K562 (cell line): ENCODE data around the gene DCHS2. TPM values are rescaled to one million over a fixed set of nuclear protein-coding genes. Genes with fewer than 3 reads are reported as not detected.
A peak's percentile ranks its signal among the peaks of the same experiment; 100 is the strongest.

Source experiments
- ATAC-seq: fragments of 200-7000 bp; cut with Tn5 transposase; 3 replicates; pipeline ENCODE4 v1.9.1; 2020; ENCODE audit warnings: moderate library complexity
- BruUV-seq: library from RNA; stranded (reverse); fragments of 400-500 nt; replicated peaks from 2 replicates; lab custom pipeline; 2021; lab: Mats Ljungman, UMichigan
- CTCF ChIA-PET: fragments of 300-600 bp; formaldehyde crosslinking; extraction: SDS; loops from one replicate; lab custom pipeline; 2021; ENCODE audit warnings: low intra/inter-chr PET ratio; lab: Yijun Ruan, JAX
- POLR2A ChIA-PET: fragments of 300-600, 350-650 bp; sonication (Branson Sonifier 250); formaldehyde crosslinking; extraction: SDS; loops from one replicate; lab custom pipeline; 2021; ENCODE audit warnings: antibody characterized with exemption, inconsistent platforms; lab: Yijun Ruan, JAX
- DNase-seq, 4 experiments: peaks; one replicate each; pipeline versions ENCODE4 v3.0.0 to v3.0.0-alpha.2; 2011 to 2018; ENCODE audit warnings: low spot score in 3 of 4, mixed read lengths in 3 of 4; ENCODE audit errors: extremely low read depth in 1 of 4
- FAIRE-seq: peaks from 2 replicates; lab custom pipeline; 2011; peaks lifted over from hg19 to GRCh38; lab: Jason Lieb, UNC
- H2AFZ ChIP-seq: 2 replicates; pipeline ENCODE4 v1.6.0; 2011; ENCODE audit warnings: low read depth, low read length, control low read depth, inconsistent platforms
- H3K27ac ChIP-seq: fragments of 200-600 bp; 3 replicates; pipeline ENCODE4 v1.8.0; 2011; ENCODE audit warnings: low read depth, mild to moderate bottlenecking, control low read depth, inconsistent platforms, low read length, moderate library complexity, mixed read lengths; ENCODE audit errors: extremely low read depth
- H3K27me3 ChIP-seq, 2 experiments: fragments of 300-600 bp in 1 of 2; 2 replicates in 1 of 2; 3 replicates in 1 of 2; pipeline versions ENCODE4 v1.6.0 to v1.8.0; 2011; ENCODE audit warnings: inconsistent platforms in 2 of 2, low read length in 2 of 2, mild to moderate bottlenecking in 1 of 2, mixed read lengths in 1 of 2, moderate library complexity in 1 of 2; ENCODE audit not compliant: control insufficient read depth in 2 of 2, insufficient read depth in 2 of 2
- H3K36me3 ChIP-seq: fragments of 300-600 bp; 3 replicates; pipeline ENCODE4 v1.8.0; 2011; ENCODE audit warnings: mild to moderate bottlenecking, low read length, inconsistent platforms; ENCODE audit not compliant: control insufficient read depth, insufficient read depth
- H3K4me1 ChIP-seq, 2 experiments: fragments of 200-600 bp in 1 of 2; replicated peaks in 1 of 2; 2 replicates in 1 of 2; 3 replicates in 1 of 2; pipeline versions ENCODE4 v1.5.1 to v1.8.0; 2011; ENCODE audit warnings: inconsistent platforms in 2 of 2, low read length in 2 of 2, mild to moderate bottlenecking in 1 of 2, mixed read lengths in 1 of 2, moderate library complexity in 1 of 2; ENCODE audit not compliant: control insufficient read depth in 2 of 2, insufficient read depth in 2 of 2
- H3K4me2 ChIP-seq: 2 replicates; pipeline ENCODE4 v1.6.1; 2011; ENCODE audit warnings: low read length, control low read depth, inconsistent platforms, mixed read lengths; ENCODE audit not compliant: insufficient read depth
- H3K4me3 ChIP-seq: fragments of 200-600 bp; sonication (generic), shearing (Covaris generic); 2 replicates; pipeline ENCODE4 v1.5.1; 2016; ENCODE audit warnings: control low read depth, inconsistent platforms
- H3K79me2 ChIP-seq: fragments of 200-600 bp; 3 replicates; pipeline ENCODE4 v1.8.0; 2011; ENCODE audit warnings: low read length, inconsistent platforms; ENCODE audit not compliant: control insufficient read depth, insufficient read depth
- H3K9ac ChIP-seq, 2 experiments: 2 replicates each; pipeline versions ENCODE4 v1.6.0 to v1.6.1; 2011; ENCODE audit warnings: low read depth in 2 of 2, low read length in 2 of 2, control low read depth in 1 of 2, inconsistent platforms in 1 of 2, mild to moderate bottlenecking in 1 of 2, mixed read lengths in 1 of 2; ENCODE audit not compliant: insufficient read depth in 1 of 2
- H3K9me1 ChIP-seq: one replicate; pipeline ENCODE4 v1.6.0; 2011; ENCODE audit warnings: inconsistent platforms, mild to moderate bottlenecking, low read length, moderate library complexity; ENCODE audit not compliant: control insufficient read depth, insufficient read depth
- H3K9me3 ChIP-seq: replicated peaks from 2 replicates; pipeline ENCODE4 v1.5.1; 2011; ENCODE audit warnings: low read depth, low read length, inconsistent platforms; ENCODE audit not compliant: control insufficient read depth, insufficient read depth
- H4K20me1 ChIP-seq: replicated peaks from 2 replicates; pipeline ENCODE4 v1.6.1; 2011; ENCODE audit warnings: low read length, inconsistent platforms, mixed read lengths; ENCODE audit not compliant: control insufficient read depth, insufficient read depth
- BACH1 ChIP-seq: fragments of 200-800 bp; sonication (Bioruptor generic); IDR thresholded peaks from 2 replicates; pipeline ENCODE4 v1.6.1; 2016; ENCODE audit warnings: missing genetic modification characterization, missing compliant biosample characterization
- BRD4 ChIP-seq: fragments of 200-600 bp; sonication (generic); IDR thresholded peaks from 2 replicates; pipeline ENCODE4 v1.6.1; 2017; ENCODE audit warnings: inconsistent platforms
- DACH1 ChIP-seq: fragments of 450-650 bp; IDR thresholded peaks from 2 replicates; pipeline ENCODE4 v1.6.1; 2018; ENCODE audit not compliant: partially characterized antibody
- ETV5 ChIP-seq: sonication (generic); formaldehyde crosslinking; IDR thresholded peaks from 2 replicates; pipeline ENCODE4 v1.4.0; 2020; ENCODE audit warnings: low read depth, mild to moderate bottlenecking, missing genetic modification reagents
- HNRNPK ChIP-seq: fragments of 200-400 bp; formaldehyde crosslinking; IDR thresholded peaks from one replicate; pipeline ENCODE4 v1.6.1; 2018; ENCODE audit warnings: mild to moderate bottlenecking, low read depth, low read length; ENCODE audit not compliant: poor library complexity, severe bottlenecking
- KLF13 ChIP-seq: fragments of 450-650 bp; IDR thresholded peaks from 2 replicates; pipeline ENCODE4 v1.6.1; 2016; ENCODE audit warnings: missing genetic modification characterization, low read depth, mild to moderate bottlenecking, missing compliant biosample characterization, moderate library complexity, borderline replicate concordance
- PTBP1 ChIP-seq: fragments of 200-400 bp; formaldehyde crosslinking; IDR thresholded peaks from 2 replicates; pipeline ENCODE4 v1.6.1; 2017; ENCODE audit warnings: low read depth, low read length
- THAP12 ChIP-seq: fragments of 250-450 bp; sonication (Bioruptor Pico); IDR thresholded peaks from 2 replicates; pipeline ENCODE4 v1.9.0; 2021; ENCODE audit warnings: mild to moderate bottlenecking, inconsistent platforms
- TRIM24 ChIP-seq, 2 experiments: fragments of 450-650 bp; IDR thresholded peaks; 2 replicates each; pipeline ENCODE4 v1.6.1; 2016
- ZFP36 ChIP-seq: fragments of 150-350 bp; IDR thresholded peaks from 2 replicates; pipeline ENCODE4 v1.6.1; 2018; ENCODE audit warnings: low read length, low read depth; ENCODE audit not compliant: partially characterized antibody
- ZKSCAN3 ChIP-seq: fragments of 250-450 bp; sonication (Bioruptor Pico); IDR thresholded peaks from 2 replicates; pipeline ENCODE4 v1.4.0; 2020
- ZNF24 ChIP-seq: fragments of 450-650 bp; IDR thresholded peaks from 2 replicates; pipeline ENCODE4 v1.6.1; 2016
- ZNF518B ChIP-seq: fragments of 250-450 bp; sonication (Bioruptor Pico); IDR thresholded peaks from 2 replicates; pipeline ENCODE4 v1.5.0; 2021; ENCODE audit warnings: mild to moderate bottlenecking, moderate library complexity
- ZNF699 ChIP-seq: fragments of 250-450 bp; sonication (Bioruptor Pico); IDR thresholded peaks from 2 replicates; pipeline ENCODE4 v1.8.0; 2021; ENCODE audit warnings: mild to moderate bottlenecking, moderate library complexity; ENCODE audit not compliant: insufficient replicate concordance
- ZSCAN32 ChIP-seq: fragments of 450-650 bp; formaldehyde crosslinking; IDR thresholded peaks from 2 replicates; pipeline ENCODE4 v1.4.0; 2020; ENCODE audit warnings: mild to moderate bottlenecking, moderate library complexity
- WGBS: fragments of 100-300 bp; shearing (Covaris generic); methylation state at CpG from one replicate; pipeline ENCODE4 v1.1.6; 2016; ENCODE audit warnings: low coverage, mixed read lengths; ENCODE audit not compliant: insufficient coverage; ENCODE audit errors: missing lambda C conversion rate; 5-methylcytosine and 5-hydroxymethylcytosine counted together
- in situ Hi-C: fragments of 300-500 bp; cut with MboI; formaldehyde crosslinking; loops from 4 replicates; pipeline ENCODE4 v1.15.0; 2018; ENCODE audit warnings: inconsistent platforms, mixed read lengths
- intact Hi-C: fragments of 100-400 bp; cut with micrococcal nuclease; formaldehyde crosslinking; loops from 2 replicates; pipeline ENCODE4 v1.14.2; 2022
- polyA plus RNA-seq, 8 experiments: library from polyadenylated mRNA; depleted of rRNA in 4 of 8; stranded (reverse) in 5 of 8; unstranded in 3 of 8; fragments of >200 nt; fragmentation: Nextera tagmentation in 2 of 8; fragmentation: Illumina TruSeq in 1 of 8; extraction: Ambion mirVana in 2 of 8; extraction: Trizol in 1 of 8; gene quantifications; 2 replicates each; pipeline versions ENCODE4 v1.2.1 to v1.2.3, GENCODE V29; 2011 to 2014; ENCODE audit warnings: inconsistent platforms in 1 of 8, missing spikeins in 1 of 8
- total RNA-seq, 7 experiments: library from RNA; depleted of rRNA in 6 of 7; stranded (reverse); fragments of >200 nt in 6 of 7; fragmentation: Illumina TruSeq in 2 of 7; extraction: Trizol in 2 of 7; gene quantifications; 2 replicates each; pipeline versions ENCODE4 v1.2.1 to v1.2.3, GENCODE V29; 2011 to 2021; ENCODE audit warnings: low replicate concordance in 1 of 7
- TF ChIP-seq, protein P1 (sequence below), 2 experiments: fragments of 200-800 bp in 1 of 2; sonication (Bioruptor generic) in 1 of 2; sonication (generic) in 1 of 2; formaldehyde crosslinking in 1 of 2; IDR thresholded peaks in 1 of 2; conservative IDR thresholded peaks in 1 of 2; 2 replicates each; pipeline versions ENCODE4 v1.5.0 to v1.6.1; 2016 to 2020; ENCODE audit warnings: missing compliant biosample characterization in 1 of 2, missing genetic modification characterization in 1 of 2, missing genetic modification reagents in 1 of 2

The DCHS2 gene
- total and polyA plus RNA-seq, 9 of the 15 experiments (the other 6 are each of a cell fraction or from before 2014, with no cell fraction given) = 0.49 to 7.1 (median 5.3) TPM

DNA sequence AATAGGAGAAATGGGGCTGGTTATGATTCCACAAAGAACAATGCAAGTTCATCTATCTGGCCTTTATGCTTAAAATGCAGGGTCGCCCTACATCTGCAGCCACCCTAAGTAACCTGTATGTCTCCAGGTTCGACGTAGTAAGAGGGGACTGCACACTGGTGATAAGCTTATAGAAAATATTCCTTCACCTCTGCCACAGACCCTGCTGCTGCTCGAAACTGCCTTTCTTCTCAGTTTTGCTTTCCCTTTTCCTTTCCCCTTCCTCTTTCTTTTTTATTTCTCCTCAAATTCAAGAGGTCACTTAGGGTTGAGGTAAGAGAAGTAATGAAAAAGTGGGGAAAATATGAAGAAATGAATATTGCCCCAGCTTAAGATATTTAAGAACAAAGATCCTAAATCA, 123.5 kb downstream of the DCHS2 start:
- FAIRE-seq (no peak), ATAC-seq (0 out of 3 replicates have a peak, but pooled peaks have one; percentile 34), DNase-seq (no peak)
- intact Hi-C loops (no loop called here), in situ Hi-C loops (no loop called here)
- POLR2A ChIA-PET = no interaction called here
- TF ChIP-seq HNRNPK (no peak), DACH1 (no peak), BRD4 (no peak), BACH1 (no peak), ZNF699 (CRISPR knock-in tag) (no peak), ZNF24 (no peak), ETV5 (no peak), THAP12 (CRISPR knock-in tag) (no peak), TRIM24 (IDR thresholded peaks at IDR 0.05) (no peak), ZFP36 (no peak), ZNF518B (CRISPR knock-in tag) (no peak), ZKSCAN3 (no peak), KLF13 (tag) (no peak), PTBP1 (no peak), ZSCAN32 (CRISPR knock-in tag) (no peak)
- TF ChIP-seq, protein P1, sequence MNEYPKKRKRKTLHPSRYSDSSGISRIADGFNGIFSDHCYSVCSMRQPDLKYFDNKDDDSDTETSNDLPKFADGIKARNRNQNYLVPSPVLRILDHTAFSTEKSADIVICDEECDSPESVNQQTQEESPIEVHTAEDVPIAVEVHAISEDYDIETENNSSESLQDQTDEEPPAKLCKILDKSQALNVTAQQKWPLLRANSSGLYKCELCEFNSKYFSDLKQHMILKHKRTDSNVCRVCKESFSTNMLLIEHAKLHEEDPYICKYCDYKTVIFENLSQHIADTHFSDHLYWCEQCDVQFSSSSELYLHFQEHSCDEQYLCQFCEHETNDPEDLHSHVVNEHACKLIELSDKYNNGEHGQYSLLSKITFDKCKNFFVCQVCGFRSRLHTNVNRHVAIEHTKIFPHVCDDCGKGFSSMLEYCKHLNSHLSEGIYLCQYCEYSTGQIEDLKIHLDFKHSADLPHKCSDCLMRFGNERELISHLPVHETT (CRISPR knock-in tag; conservative IDR thresholded peaks at IDR 0.05 in 1 of 2, IDR thresholded peaks at IDR 0.05 in 1 of 2) = no peak
- 27% methylated on average over 4 of the region's 4 CpGs for WGBS
- Histone ChIP-seq H3K4me3 (no peak overlapping the region), H3K36me3 (peaks cover 2% of the 10 kb centered on the region; the same call in 1 of the 3 replicates), H3K79me2 (no peaks in the 10 kb centered on the region), H3K9me3 (no peaks in the 10 kb centered on the region), H3K4me1 (peaks cover 0 to 4% of the 10 kb centered on the region in 2 experiments; a peak in 2 of 5 replicates), H3K9me1 (no peaks in the 10 kb centered on the region), H3K27ac (no peak overlapping the region), H3K9ac (no peak overlapping the region), H4K20me1 (no peaks in the 10 kb centered on the region; the same call in 1 of the 2 replicates), H3K4me2 (no peak overlapping the region), H2AFZ (no peak overlapping the region), H3K27me3 (no peaks in the 10 kb centered on the region)
- no TSS peak for BruUV-seq
- CTCF ChIA-PET = no interaction called here
